ENCODE measurements around the gene SERP2.

- TF ChIP-seq, protein P1, sequence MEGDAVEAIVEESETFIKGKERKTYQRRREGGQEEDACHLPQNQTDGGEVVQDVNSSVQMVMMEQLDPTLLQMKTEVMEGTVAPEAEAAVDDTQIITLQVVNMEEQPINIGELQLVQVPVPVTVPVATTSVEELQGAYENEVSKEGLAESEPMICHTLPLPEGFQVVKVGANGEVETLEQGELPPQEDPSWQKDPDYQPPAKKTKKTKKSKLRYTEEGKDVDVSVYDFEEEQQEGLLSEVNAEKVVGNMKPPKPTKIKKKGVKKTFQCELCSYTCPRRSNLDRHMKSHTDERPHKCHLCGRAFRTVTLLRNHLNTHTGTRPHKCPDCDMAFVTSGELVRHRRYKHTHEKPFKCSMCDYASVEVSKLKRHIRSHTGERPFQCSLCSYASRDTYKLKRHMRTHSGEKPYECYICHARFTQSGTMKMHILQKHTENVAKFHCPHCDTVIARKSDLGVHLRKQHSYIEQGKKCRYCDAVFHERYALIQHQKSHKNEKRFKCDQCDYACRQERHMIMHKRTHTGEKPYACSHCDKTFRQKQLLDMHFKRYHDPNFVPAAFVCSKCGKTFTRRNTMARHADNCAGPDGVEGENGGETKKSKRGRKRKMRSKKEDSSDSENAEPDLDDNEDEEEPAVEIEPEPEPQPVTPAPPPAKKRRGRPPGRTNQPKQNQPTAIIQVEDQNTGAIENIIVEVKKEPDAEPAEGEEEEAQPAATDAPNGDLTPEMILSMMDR (conservative IDR thresholded peaks at IDR 0.05; ENCODE audit: low read depth, low read length): no peak
- TF ChIP-seq EZH2phosphoT487 (IDR thresholded peaks at IDR 0.05; ENCODE audit: borderline replicate concordance, low read length): no peak
- TF ChIP-seq EZH2 (IDR thresholded peaks at IDR 0.05; ENCODE audit: low read length, unreplicated experiment): no peak
Measured at GRCh38 chr13:44413095-44413494, 39.5 kb downstream of the SERP2 start.

All from PC-3 (cell line).